HCT116 (cell line): ENCODE measurements around the gene FDCSP. TPM values are rescaled to one million over a fixed set of nuclear protein-coding genes. Genes with fewer than 3 reads are reported as not detected.

ENCODE experiments used
- ATAC-seq: fragments of 200-7000 bp; cut with Tn5 transposase; 2 replicates; pipeline ENCODE4 v1.9.1; 2020; ENCODE audit warnings: mild to moderate bottlenecking, moderate library complexity
- BruUV-seq: library from RNA; stranded (reverse); fragments of 400-500 nt; replicated peaks from 2 replicates; lab custom pipeline; 2021; lab: Mats Ljungman, UMichigan
- CTCF ChIA-PET: fragments of 300-600 bp; sonication (Branson Sonifier 250); formaldehyde crosslinking; loops from one replicate; lab custom pipeline; 2021; ENCODE audit warnings: antibody characterized with exemption; lab: Charles Lee
- POLR2A ChIA-PET: fragments of 300-600, 350-600 bp; sonication (Branson Sonifier 250); formaldehyde crosslinking; loops from one replicate; lab custom pipeline; 2021; ENCODE audit warnings: antibody characterized with exemption; lab: Charles Lee
- RAD21 ChIA-PET, 2 experiments: fragments of 300-600 bp; sonication (Branson Sonifier 250); formaldehyde crosslinking; loops; one replicate each; lab custom pipeline; 2023; ENCODE audit warnings: low total read pairs in 2 of 2; ENCODE audit not compliant: uncharacterized antibody in 2 of 2, unreplicated experiment in 2 of 2, low non-redundant PET in 1 of 2; lab: Charles Lee
- DNase-seq: peaks from one replicate; pipeline ENCODE4 v3.0.0-alpha.2; 2010; ENCODE audit warnings: low read depth, low spot score
- H2AFZ ChIP-seq: fragments of 200-600 bp; shearing (Covaris generic), sonication (generic); 2 replicates; pipeline ENCODE4 v1.6.1; 2017; ENCODE audit warnings: low read depth, mixed run types, mixed read lengths, antibody characterized with exemption, low read length; ENCODE audit not compliant: poor library complexity, severe bottlenecking
- H3K27ac ChIP-seq: 2 replicates; pipeline ENCODE4 v1.5.1; 2012; ENCODE audit warnings: low read depth, low read length
- H3K27me3 ChIP-seq: fragments of 200-600 bp; sonication (generic); 2 replicates; pipeline ENCODE4 v1.6.1; 2016; ENCODE audit warnings: mixed run types, low read length, mixed read lengths; ENCODE audit not compliant: insufficient read depth
- H3K36me3 ChIP-seq, 2 experiments: fragments of 200-500 bp in 1 of 2; fragments of 200-600 bp in 1 of 2; sonication (Bioruptor generic) in 1 of 2; sonication (generic) in 1 of 2; 2 replicates each; pipeline versions ENCODE4 v1.5.1 to v1.6.1; 2014 to 2016; ENCODE audit warnings: low read length in 2 of 2, inconsistent platforms in 1 of 2, mixed read lengths in 1 of 2, mixed run types in 1 of 2; ENCODE audit not compliant: insufficient read depth in 2 of 2, control insufficient read depth in 1 of 2
- H3K4me1 ChIP-seq, 2 experiments: fragments of 200-600 bp in 1 of 2; sonication (generic) in 1 of 2; 2 replicates each; pipeline versions ENCODE4 v1.5.1 to v1.6.1; 2012 to 2017; ENCODE audit warnings: low read length in 2 of 2, inconsistent platforms in 1 of 2, mild to moderate bottlenecking in 1 of 2, mixed read lengths in 1 of 2, mixed run types in 1 of 2, moderate library complexity in 1 of 2; ENCODE audit not compliant: insufficient read depth in 2 of 2, control insufficient read depth in 1 of 2
- H3K4me2 ChIP-seq: fragments of 200-600 bp; sonication (generic); 2 replicates; pipeline ENCODE4 v1.6.1; 2017; ENCODE audit warnings: mixed run types, low read length, mixed read lengths
- H3K4me3 ChIP-seq, 2 experiments: fragments of 200-600 bp in 1 of 2; sonication (generic) in 1 of 2; replicated peaks in 1 of 2; 2 replicates each; pipeline ENCODE4 v1.5.1; 2011 to 2016; ENCODE audit warnings: low read length in 2 of 2, control low read depth in 1 of 2, low read depth in 1 of 2, mild to moderate bottlenecking in 1 of 2, mixed read lengths in 1 of 2, mixed run types in 1 of 2
- H3K79me2 ChIP-seq: fragments of 200-600 bp; sonication (generic); 2 replicates; pipeline ENCODE4 v1.6.1; 2017; ENCODE audit warnings: mild to moderate bottlenecking, mixed run types, low read length, moderate library complexity, mixed read lengths; ENCODE audit not compliant: insufficient read depth
- H3K9ac ChIP-seq: fragments of 200-600 bp; sonication (generic); 2 replicates; pipeline ENCODE4 v1.6.1; 2016; ENCODE audit warnings: low read length, mixed read lengths
- H3K9me2 ChIP-seq: fragments of 200-600 bp; sonication (generic), shearing (Covaris generic); 2 replicates; pipeline ENCODE4 v1.6.1; 2017; ENCODE audit warnings: mixed run types, mild to moderate bottlenecking, moderate library complexity; ENCODE audit not compliant: insufficient read depth
- H3K9me3 ChIP-seq, 2 experiments: fragments of 200-500 bp in 1 of 2; fragments of 200-600 bp in 1 of 2; sonication (Bioruptor generic) in 1 of 2; sonication (generic) in 1 of 2; 2 replicates each; pipeline ENCODE4 v1.6.1; 2014 to 2017; ENCODE audit warnings: low read length in 2 of 2, mixed read lengths in 2 of 2, inconsistent platforms in 1 of 2, low read depth in 1 of 2, mild to moderate bottlenecking in 1 of 2, mixed run types in 1 of 2, moderate library complexity in 1 of 2; ENCODE audit not compliant: control insufficient read depth in 1 of 2, insufficient read depth in 1 of 2
- H4K20me1 ChIP-seq: fragments of 200-600 bp; sonication (generic), shearing (Covaris generic); 2 replicates; pipeline ENCODE4 v1.6.1; 2017; ENCODE audit warnings: mixed run types, mild to moderate bottlenecking, moderate library complexity; ENCODE audit not compliant: insufficient read depth
- ATF3 ChIP-seq: IDR thresholded peaks from 2 replicates; pipeline ENCODE4 v1.6.1; 2012
- CBX3 ChIP-seq: IDR thresholded peaks from 2 replicates; pipeline ENCODE4 v1.6.1; 2012; ENCODE audit warnings: low read depth
- EGR1 ChIP-seq: IDR thresholded peaks from 2 replicates; pipeline ENCODE4 v1.6.1; 2012; ENCODE audit warnings: low read depth
- EZH2phosphoT487 ChIP-seq: fragments of 200-600 bp; IDR thresholded peaks from 2 replicates; pipeline ENCODE4 v1.6.1; 2018; ENCODE audit warnings: antibody characterized with exemption, borderline replicate concordance
- FOSL1 ChIP-seq: IDR thresholded peaks from 2 replicates; pipeline ENCODE4 v1.6.1; 2012; ENCODE audit warnings: low read depth
- JUND ChIP-seq: IDR thresholded peaks from 2 replicates; pipeline ENCODE4 v1.6.1; 2012
- MAX ChIP-seq: IDR thresholded peaks from 2 replicates; pipeline ENCODE4 v1.6.1; 2012
- POLR2AphosphoS5 ChIP-seq: IDR thresholded peaks from 2 replicates; pipeline ENCODE4 v1.6.1; 2011; ENCODE audit warnings: mild to moderate bottlenecking, low read depth, low read length, moderate library complexity
- RAD21 ChIP-seq: IDR thresholded peaks from 2 replicates; pipeline ENCODE4 v1.6.1; 2012; ENCODE audit warnings: low read depth, mild to moderate bottlenecking
- REST ChIP-seq: IDR thresholded peaks from 2 replicates; pipeline ENCODE4 v1.6.1; 2012; ENCODE audit warnings: low read depth
- SIN3A ChIP-seq: IDR thresholded peaks from 2 replicates; pipeline ENCODE4 v1.6.1; 2012; ENCODE audit warnings: low read depth
- SP1 ChIP-seq: IDR thresholded peaks from 2 replicates; pipeline ENCODE4 v1.6.1; 2012; ENCODE audit warnings: low read depth
- SRF ChIP-seq: IDR thresholded peaks from 2 replicates; pipeline ENCODE4 v1.6.1; 2012; ENCODE audit warnings: low read depth
- TCF7L2 ChIP-seq: IDR thresholded peaks from 2 replicates; pipeline ENCODE4 v1.7.0; 2011; ENCODE audit warnings: borderline replicate concordance, inconsistent platforms; ENCODE audit not compliant: insufficient read depth, insufficient read length; ENCODE audit errors: extremely low read depth
- ZBTB33 ChIP-seq: IDR thresholded peaks from 2 replicates; pipeline ENCODE4 v1.6.1; 2011; ENCODE audit warnings: mild to moderate bottlenecking, low read length, moderate library complexity; ENCODE audit not compliant: insufficient replicate concordance; ENCODE audit errors: extremely low read depth
- ZFX ChIP-seq: fragments of 450-650 bp; IDR thresholded peaks from 2 replicates; pipeline ENCODE4 v1.6.1; 2017
- ZNF274 ChIP-seq: fragments of 200-500 bp; sonication (Bioruptor generic); IDR thresholded peaks from 2 replicates; pipeline ENCODE4 v1.6.1; 2014; ENCODE audit warnings: mild to moderate bottlenecking, low read depth, low read length, inconsistent platforms
- intact Hi-C: fragments of 100-400 bp; cut with micrococcal nuclease; formaldehyde crosslinking; loops from 2 replicates; pipeline ENCODE4 v1.10.0; 2022
- total RNA-seq: library from RNA; stranded (reverse); gene quantifications from one replicate; pipeline ENCODE4 v1.2.1, GENCODE V29; 2021; ENCODE audit not compliant: unreplicated experiment

The FDCSP gene
- total RNA-seq, 1 experiment from 2014 or later, result not detected

GRCh38 chr4:70239131-70239883, 13.4 kb downstream of the FDCSP start:
- no peaks in the 10 kb centered on the region for H3K36me3 ChIP-seq
- no peaks in the 10 kb centered on the region for H3K9me3 ChIP-seq
- ChIA-PET CTCF (no interaction called here), RAD21 (no interaction called here), POLR2A (no interaction called here)
- no peaks in the 10 kb centered on the region for H3K27me3 ChIP-seq
- no peak overlapping the region for H3K27ac ChIP-seq
- no peaks in the 10 kb centered on the region for H3K9me2 ChIP-seq
- no peak overlapping the region for H3K9ac ChIP-seq
- no peaks in the 10 kb centered on the region for H4K20me1 ChIP-seq
- no peak overlapping the region for H2AFZ ChIP-seq
- no peaks in the 10 kb centered on the region for H3K79me2 ChIP-seq
- no TSS peak for BruUV-seq
- intact Hi-C loops, result no loop called here
- no peak overlapping the region for H3K4me3 ChIP-seq
- no peak overlapping the region for H3K4me2 ChIP-seq
- H3K4me1 ChIP-seq, result no peaks in the 10 kb centered on the region
- TF ChIP-seq ZBTB33 (no peak), ATF3 (no peak), FOSL1 (no peak), MAX (no peak), RAD21 (no peak), EGR1 (no peak), REST (no peak), JUND (no peak), POLR2AphosphoS5 (no peak), ZFX (no peak), EZH2phosphoT487 (no peak), SIN3A (no peak), CBX3 (no peak), TCF7L2 (no peak), ZNF274 (no peak), SRF (no peak), SP1 (no peak)
- ATAC-seq (no peak), DNase-seq (no peak)
